Upper lobe of right lung (tissue), 1 donor: ENCODE data around the gene DRAM2. TPM values are rescaled to one million over a fixed set of nuclear protein-coding genes. Genes with fewer than 3 reads are reported as not detected.
"Not testable (repeated sequence)": the region's sequence is repeated elsewhere in the genome, so short reads cannot be mapped to it uniquely, and the experiment has no call there.

Experiments used
- ATAC-seq: fragments of 200-7000 bp; cut with Tn5 transposase; one replicate; pipeline ENCODE4 v1.9.1; 2020; ENCODE audit warnings: mild to moderate bottlenecking, moderate library complexity
- DNase-seq: peaks from one replicate; pipeline ENCODE4 v3.0.0-alpha.2; 2020
- H3K27ac ChIP-seq: fragments of 200-600 bp; one replicate; pipeline ENCODE4 v1.8.0; 2022
- H3K27me3 ChIP-seq: fragments of 200-600 bp; one replicate; pipeline ENCODE4 v1.8.0; 2022; ENCODE audit warnings: mild to moderate bottlenecking
- H3K36me3 ChIP-seq: fragments of 200-600 bp; one replicate; pipeline ENCODE4 v1.8.0; 2022
- H3K4me1 ChIP-seq: fragments of 200-600 bp; one replicate; pipeline ENCODE4 v1.8.0; 2022
- H3K4me3 ChIP-seq: fragments of 200-600 bp; one replicate; pipeline ENCODE4 v1.8.0; 2022; ENCODE audit warnings: mild to moderate bottlenecking
- H3K9me3 ChIP-seq: fragments of 200-600 bp; one replicate; pipeline ENCODE4 v1.8.0; 2022
- CTCF ChIP-seq: fragments of 200-600 bp; IDR thresholded peaks from one replicate; pipeline ENCODE4 v1.8.0; 2022; ENCODE audit warnings: antibody characterized with exemption
- intact Hi-C: fragments of 100-400 bp; cut with DNase I; formaldehyde crosslinking; loops from one replicate; pipeline ENCODE4 v1.11.0; 2022
- total RNA-seq: library from RNA; stranded (reverse); fragmentation: NEBNext Ultra II Directional; extraction: Animal tissue kit (Norgen Biotek cat#: 25700); gene quantifications from one replicate; pipeline ENCODE4 v1.2.1, GENCODE V29; 2021
- donor health status: DM: no; HTN: yes; CAD: no; lungs with severe emphysema.

Gene DRAM2
- total RNA-seq, 1 donor from 2014 or later = 50.8 TPM

- no peak for DNase-seq
- H3K36me3 ChIP-seq = no peaks in the 10 kb centered on the region
- intact Hi-C loops = no loop called here
- ATAC-seq = no peak
- no peak overlapping the region for H3K4me3 ChIP-seq
- TF ChIP-seq CTCF = no peak
- H3K27ac ChIP-seq = no peak overlapping the region
- H3K9me3 ChIP-seq = peaks cover 9% of the 10 kb centered on the region
- H3K27me3 ChIP-seq = no peaks in the 10 kb centered on the region
- H3K4me1 ChIP-seq = no peaks in the 10 kb centered on the region
Measured at GRCh38 chr1:111104981-111105380, 34.9 kb downstream of the DRAM2 start.

- intact Hi-C loops = no loop called here
- ATAC-seq = no peak
- H3K27ac ChIP-seq = no peak overlapping the region
Measured at GRCh38 chr1:111101854-111102642, 37.8 kb downstream of the DRAM2 start.

GRCh38 chr1:111099289-111099688 is 40.6 kb downstream of the DRAM2 start:
- no peaks in the 10 kb centered on the region for H3K36me3 ChIP-seq
- TF ChIP-seq CTCF = no peak
- peaks cover 14% of the 10 kb centered on the region for H3K9me3 ChIP-seq
- no peaks in the 10 kb centered on the region for H3K27me3 ChIP-seq
- H3K4me3 ChIP-seq = no peak overlapping the region
- no peaks in the 10 kb centered on the region for H3K4me1 ChIP-seq
- intact Hi-C loops = no loop called here
- no peak overlapping the region for H3K27ac ChIP-seq
- no peak for DNase-seq
- ATAC-seq = no peak

More at GRCh38 chr1:111101854-111102642, 37.8 kb downstream of the DRAM2 start:
- no peaks in the 10 kb centered on the region for H3K27me3 ChIP-seq
- no peak for TF ChIP-seq CTCF
- H3K4me3 ChIP-seq = no peak overlapping the region
- H3K4me1 ChIP-seq = no peaks in the 10 kb centered on the region
- no peak for DNase-seq
- H3K9me3 ChIP-seq = peaks cover 12% of the 10 kb centered on the region
- no peaks in the 10 kb centered on the region for H3K36me3 ChIP-seq

- no peaks in the 10 kb centered on the region for H3K4me1 ChIP-seq
- ATAC-seq (no peak), DNase-seq (no peak)
- H3K27me3 ChIP-seq = no peaks in the 10 kb centered on the region
- intact Hi-C loops = no loop called here
- peaks cover 15% of the 10 kb centered on the region for H3K9me3 ChIP-seq
- TF ChIP-seq CTCF = no peak
- no peaks in the 10 kb centered on the region for H3K36me3 ChIP-seq
- no peak overlapping the region for H3K4me3 ChIP-seq
- no peak overlapping the region for H3K27ac ChIP-seq
Measured at GRCh38 chr1:111097356-111098099, 42.4 kb downstream of the DRAM2 start.

GRCh38 chr1:111095421-111095820 is 44.5 kb downstream of the DRAM2 start:
- intact Hi-C loops, H3K27ac ChIP-seq, H3K4me3 ChIP-seq, H3K27me3 ChIP-seq, DNase-seq, H3K4me1 ChIP-seq, ATAC-seq, H3K36me3 ChIP-seq: not testable (repeated sequence)
- peaks cover 14% of the 10 kb centered on the region for H3K9me3 ChIP-seq

- Histone ChIP-seq H3K27ac (no peak overlapping the region), H3K4me3 (no peak overlapping the region), H3K9me3 (peaks cover 3% of the 10 kb centered on the region), H3K36me3 (no peaks in the 10 kb centered on the region), H3K4me1 (no peaks in the 10 kb centered on the region), H3K27me3 (no peaks in the 10 kb centered on the region)
- ATAC-seq (no peak), DNase-seq (no peak)
- no peak for TF ChIP-seq CTCF
- intact Hi-C loops = no loop called here
Measured at GRCh38 chr1:111089638-111090037, 50.3 kb downstream of the DRAM2 start.
